ENCODE measurements around the gene PLEKHJ1. TPM values are rescaled to one million over a fixed set of nuclear protein-coding genes. Genes with fewer than 3 reads are reported as not detected.

PLEKHJ1 gene
- total and polyA plus RNA-seq, 4 donors, result 22.2 to 44.5 (median 37.0) TPM

- no peak overlapping the region for H3K9ac ChIP-seq (ENCODE audit: low read depth in 1 of 2, low read length in 2 of 2)
- no peak overlapping the region for H3K27ac ChIP-seq (ENCODE audit: low read depth in 1 of 2, low read length in 2 of 2)
Measured at GRCh38 chr19:2233601-2234280, 2.4 kb downstream of the PLEKHJ1 start.

DNA sequence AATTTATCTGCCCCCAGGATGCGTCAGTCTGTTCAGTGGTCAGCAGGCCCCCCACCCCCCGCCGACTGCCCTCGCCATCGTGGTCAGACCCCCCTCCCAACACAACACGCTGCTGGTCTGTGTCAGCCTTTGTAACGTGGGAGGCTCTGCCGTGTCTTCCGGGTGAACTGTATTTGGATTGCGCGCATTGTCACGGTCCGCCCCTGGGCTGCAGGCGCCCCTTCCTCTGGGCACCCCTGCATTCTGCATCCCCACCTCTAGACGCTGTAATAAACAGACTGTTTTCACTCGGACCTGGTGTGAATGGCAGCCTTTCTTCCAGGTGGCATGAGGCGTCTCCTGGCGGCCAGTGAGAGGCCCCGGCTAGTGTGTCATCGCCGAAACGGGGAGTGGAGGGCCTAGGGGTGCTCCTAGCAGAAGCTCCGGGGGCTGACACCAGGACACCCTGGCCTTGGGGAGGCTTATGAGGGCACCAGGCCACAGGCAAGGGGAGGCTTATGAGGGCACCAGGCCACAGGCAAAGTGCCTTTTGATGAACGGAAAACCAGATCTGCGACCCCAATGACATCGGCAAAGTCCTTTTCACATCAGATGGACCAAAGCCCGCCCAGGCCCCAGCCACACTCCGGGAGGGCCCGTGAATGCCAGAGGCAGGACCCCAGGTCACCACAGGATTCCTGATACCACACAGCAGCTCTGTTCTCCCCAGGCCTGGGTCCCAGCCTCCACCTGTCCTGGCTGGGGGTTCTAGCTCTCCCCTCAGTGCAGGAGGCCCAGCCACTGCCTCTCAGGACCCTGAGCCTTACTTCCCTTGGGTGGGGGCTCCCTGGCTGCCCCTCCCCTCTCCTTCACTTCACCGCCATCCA, 3.6 kb downstream of the PLEKHJ1 start:
- DNase-seq (ENCODE audit: low spot score), result no peak
- peaks cover 9 to 47% (median 24%) of the 10 kb centered on the region in 4 donors for H3K4me1 ChIP-seq (ENCODE audit: control insufficient read depth in 4 of 4, insufficient read depth in 4 of 4, low read length in 3 of 4)
- H3K9ac ChIP-seq (ENCODE audit: low read depth in 1 of 2, low read length in 2 of 2), result no peak overlapping the region
- no peaks in the 10 kb centered on the region for H3K9me3 ChIP-seq (ENCODE audit: control insufficient read depth in 4 of 4, low read length in 3 of 4)
- no peaks in the 10 kb centered on the region for H3K27me3 ChIP-seq (ENCODE audit: control insufficient read depth in 4 of 4, insufficient read depth in 4 of 4, low read length in 3 of 4)
- H3K27ac ChIP-seq (ENCODE audit: low read depth in 1 of 2, low read length in 2 of 2), result no peak overlapping the region
- TF ChIP-seq FOXA2 (IDR thresholded peaks at IDR 0.05) (no peak), YY1 (IDR thresholded peaks at IDR 0.05) (no peak)
- H3K36me3 ChIP-seq (ENCODE audit: control insufficient read depth in 4 of 4, insufficient read depth in 3 of 4, low read depth in 1 of 4, low read length in 3 of 4), result peaks cover 0 to 17% (median 4%) of the 10 kb centered on the region in 4 donors
- WGBS, result 89% methylated on average over 30 of the region's 30 CpGs
- no peak overlapping the region for H3K4me3 ChIP-seq (ENCODE audit: low read depth in 1 of 3, low read length in 3 of 3)

More at GRCh38 chr19:2233601-2234280, 2.4 kb downstream of the PLEKHJ1 start:
- no peaks in the 10 kb centered on the region for H3K9me3 ChIP-seq (ENCODE audit: control insufficient read depth in 4 of 4, low read length in 3 of 4)
- H3K27me3 ChIP-seq (ENCODE audit: control insufficient read depth in 4 of 4, insufficient read depth in 4 of 4, low read length in 3 of 4), result no peaks in the 10 kb centered on the region
- TF ChIP-seq, protein P1, sequence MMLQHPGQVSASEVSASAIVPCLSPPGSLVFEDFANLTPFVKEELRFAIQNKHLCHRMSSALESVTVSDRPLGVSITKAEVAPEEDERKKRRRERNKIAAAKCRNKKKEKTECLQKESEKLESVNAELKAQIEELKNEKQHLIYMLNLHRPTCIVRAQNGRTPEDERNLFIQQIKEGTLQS (IDR thresholded peaks at IDR 0.05), result no peak
- no peak for TF ChIP-seq MAX (IDR thresholded peaks at IDR 0.05)
- TF ChIP-seq HNF4G (IDR thresholded peaks at IDR 0.05), result no peak
- TF ChIP-seq EGR1 (IDR thresholded peaks at IDR 0.05; ENCODE audit: low read depth in 2 of 2), result no peak
- TF ChIP-seq JUND (IDR thresholded peaks at IDR 0.05), result no peak
- TF ChIP-seq FOXA1 (IDR thresholded peaks at IDR 0.05), result no peak
- TF ChIP-seq RXRA (IDR thresholded peaks at IDR 0.05), result no peak
- TF ChIP-seq ZBTB33 (IDR thresholded peaks at IDR 0.05), result no peak
- H3K4me1 ChIP-seq (ENCODE audit: control insufficient read depth in 4 of 4, insufficient read depth in 4 of 4, low read length in 3 of 4), result peaks cover 8 to 48% (median 28%) of the 10 kb centered on the region in 4 donors
- no peak for DNase-seq (ENCODE audit: low spot score)
- 91% methylated on average over 25 of the region's 25 CpGs for WGBS
- no peak overlapping the region for H3K4me3 ChIP-seq (ENCODE audit: low read depth in 1 of 3, low read length in 3 of 3)
- peaks cover 0 to 15% (median 4%) of the 10 kb centered on the region in 4 donors for H3K36me3 ChIP-seq (ENCODE audit: control insufficient read depth in 4 of 4, insufficient read depth in 3 of 4, low read depth in 1 of 4, low read length in 3 of 4)

- no peaks in the 10 kb centered on the region for H3K9me3 ChIP-seq (ENCODE audit: control insufficient read depth in 4 of 4, low read length in 3 of 4)
- 85% methylated on average over 21 of the region's 21 CpGs for WGBS
- no peak for DNase-seq (ENCODE audit: low spot score)
- no peak overlapping the region for H3K4me3 ChIP-seq (ENCODE audit: low read depth in 1 of 3, low read length in 3 of 3)
- no peak overlapping the region for H3K27ac ChIP-seq (ENCODE audit: low read depth in 1 of 2, low read length in 2 of 2)
- no peaks in the 10 kb centered on the region for H3K27me3 ChIP-seq (ENCODE audit: control insufficient read depth in 4 of 4, insufficient read depth in 4 of 4, low read length in 3 of 4)
- H3K4me1 ChIP-seq (ENCODE audit: control insufficient read depth in 4 of 4, insufficient read depth in 4 of 4, low read length in 3 of 4), result peaks cover 11 to 44% (median 21%) of the 10 kb centered on the region in 4 donors
- TF ChIP-seq RAD21 (IDR thresholded peaks at IDR 0.05) (peak in 1 of 2 donors; percentile 23), HNF4G (IDR thresholded peaks at IDR 0.05) (no peak)
- H3K9ac ChIP-seq (ENCODE audit: low read depth in 1 of 2, low read length in 2 of 2), result no peak overlapping the region
- peaks cover 0 to 17% (median 4%) of the 10 kb centered on the region in 4 donors for H3K36me3 ChIP-seq (ENCODE audit: control insufficient read depth in 4 of 4, insufficient read depth in 3 of 4, low read depth in 1 of 4, low read length in 3 of 4)
Measured at GRCh38 chr19:2231621-2232221, 4.4 kb downstream of the PLEKHJ1 start.
